Karpas-422 (cell line): ENCODE results near the gene ZNF92. TPM values are rescaled to one million over a fixed set of nuclear protein-coding genes. Genes with fewer than 3 reads are reported as not detected.

ENCODE experiments used
- DNase-seq: peaks from one replicate; pipeline ENCODE4 v3.0.0-alpha.2; 2015
- H2AFZ ChIP-seq: fragments of 200-600 bp; sonication (generic); 2 replicates; pipeline ENCODE4 v1.6.1; 2014; ENCODE audit warnings: antibody characterized with exemption, low read length, mixed read lengths
- H3K27ac ChIP-seq: fragments of 200-600 bp; sonication (generic); 2 replicates; pipeline ENCODE4 v1.5.1; 2014; ENCODE audit warnings: mild to moderate bottlenecking, low read length, moderate library complexity
- H3K27me3 ChIP-seq: fragments of 200-600 bp; sonication (generic); 2 replicates; pipeline ENCODE4 v1.6.1; 2014; ENCODE audit warnings: low read length, mixed read lengths
- H3K36me3 ChIP-seq: fragments of 200-600 bp; sonication (generic); 2 replicates; pipeline ENCODE4 v1.6.1; 2014; ENCODE audit warnings: low read length, mixed read lengths; ENCODE audit not compliant: insufficient read depth
- H3K4me1 ChIP-seq: fragments of 200-600 bp; sonication (generic); 2 replicates; pipeline ENCODE4 v1.6.1; 2014; ENCODE audit warnings: mild to moderate bottlenecking, low read length, mixed read lengths
- H3K4me2 ChIP-seq: fragments of 200-600 bp; sonication (generic); 2 replicates; pipeline ENCODE4 v1.6.1; 2014; ENCODE audit warnings: low read length, low read depth, mild to moderate bottlenecking; ENCODE audit not compliant: poor library complexity, severe bottlenecking
- H3K4me3 ChIP-seq: fragments of 200-600 bp; sonication (generic); 2 replicates; pipeline ENCODE4 v1.5.1; 2014; ENCODE audit warnings: mild to moderate bottlenecking, antibody characterized with exemption, low read length, mixed read lengths
- H3K79me2 ChIP-seq: fragments of 200-600 bp; sonication (generic); 2 replicates; pipeline ENCODE4 v1.6.1; 2014; ENCODE audit warnings: mild to moderate bottlenecking, low read length, mixed read lengths
- H3K9ac ChIP-seq: fragments of 200-600 bp; sonication (generic); 2 replicates; pipeline ENCODE4 v1.6.0; 2014; ENCODE audit warnings: low read length
- H3K9me2 ChIP-seq: fragments of 200-600 bp; sonication (generic), shearing (Covaris generic); replicated peaks from 2 replicates; pipeline ENCODE4 v1.6.0; 2014; ENCODE audit warnings: mild to moderate bottlenecking, low read length, moderate library complexity; ENCODE audit not compliant: insufficient read depth
- H3K9me3 ChIP-seq: fragments of 300-700, 200-600 bp; sonication (generic); 2 replicates; pipeline ENCODE4 v1.6.1; 2014; ENCODE audit warnings: low read length, mixed read lengths
- H4K20me1 ChIP-seq: fragments of 200-600 bp; sonication (generic); 2 replicates; pipeline ENCODE4 v1.6.1; 2014; ENCODE audit warnings: mild to moderate bottlenecking, antibody characterized with exemption, low read length, low read depth; ENCODE audit not compliant: insufficient read depth
- total RNA-seq: library from RNA; depleted of rRNA; stranded (reverse); fragments of >200 nt; shearing (Covaris generic); gene quantifications from 2 replicates; pipeline ENCODE4 v1.2.3, GENCODE V29; 2014; ENCODE audit warnings: low replicate concordance

ZNF92 gene
- total RNA-seq, 1 experiment from 2014 or later, result 38.2 TPM

DNA sequence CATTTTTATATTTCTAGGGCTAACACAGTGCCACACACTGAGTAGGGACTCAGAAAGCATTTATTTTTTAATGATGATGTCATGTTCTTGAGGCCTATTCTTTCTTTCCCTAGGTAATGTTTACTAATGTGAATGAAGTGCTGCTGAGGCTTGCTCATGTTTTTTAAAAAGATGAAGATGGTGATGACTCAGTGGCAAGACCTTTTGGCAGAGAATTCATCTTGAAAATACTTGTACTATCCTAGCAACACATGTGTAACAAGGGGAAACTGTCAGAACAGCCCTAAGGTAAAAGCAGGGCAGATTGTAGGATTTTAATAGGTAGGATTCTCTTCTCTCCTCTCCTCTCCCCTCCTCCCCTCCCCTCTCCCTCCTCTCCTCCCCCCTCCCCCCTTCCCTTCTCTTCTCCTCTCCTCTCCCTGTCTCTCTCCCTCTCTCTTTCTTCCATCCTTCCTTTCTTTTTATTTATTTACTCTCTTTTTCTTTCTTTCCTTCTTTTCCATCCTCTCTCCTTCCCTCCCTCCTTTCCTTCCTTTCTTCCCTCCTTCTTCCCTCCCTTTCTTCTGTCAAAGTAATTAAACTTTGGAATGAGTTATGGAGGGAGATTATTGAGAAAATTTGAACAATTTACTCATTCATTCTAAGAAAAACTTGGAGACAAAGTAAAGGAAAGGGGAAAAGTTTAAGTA is 75.3 kb downstream of the ZNF92 start:
- Histone ChIP-seq H3K4me2 (no peak overlapping the region), H3K9me2 (no peaks in the 10 kb centered on the region)
- no peak for DNase-seq

DNA sequence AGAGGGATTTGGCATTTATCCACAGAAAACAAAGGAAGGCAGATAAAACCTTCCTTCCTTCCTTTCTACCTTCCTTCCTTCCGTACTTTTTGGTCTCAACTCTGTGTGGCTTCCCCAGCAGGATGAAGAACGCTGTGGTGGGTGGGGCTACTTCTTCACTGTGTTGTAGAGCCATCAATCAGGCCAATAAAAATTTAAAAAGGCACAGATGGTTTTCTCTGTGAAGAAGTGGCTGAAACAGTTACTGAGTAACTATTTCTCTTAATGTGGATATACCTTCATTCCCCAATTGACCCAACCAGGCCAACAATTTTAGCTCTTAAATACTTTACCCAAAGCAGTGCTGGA is 75.8 kb downstream of the ZNF92 start:
- no peaks in the 10 kb centered on the region for H3K9me3 ChIP-seq
- H3K9ac ChIP-seq, result no peak overlapping the region
- H3K27me3 ChIP-seq, result no peaks in the 10 kb centered on the region; the same call in 1 of the 2 replicates
- H2AFZ ChIP-seq, result no peak overlapping the region
- no peaks in the 10 kb centered on the region for H3K79me2 ChIP-seq
- H3K4me1 ChIP-seq, result no peaks in the 10 kb centered on the region
- H4K20me1 ChIP-seq, result no peaks in the 10 kb centered on the region
- no peaks in the 10 kb centered on the region for H3K36me3 ChIP-seq
- H3K4me2 ChIP-seq, result no peak overlapping the region
- DNase-seq, result no peak
- H3K27ac ChIP-seq, result no peak overlapping the region
- no peak overlapping the region for H3K4me3 ChIP-seq
- H3K9me2 ChIP-seq, result no peaks in the 10 kb centered on the region

More for the DNA sequence above, 75.3 kb downstream of the ZNF92 start:
- no peaks in the 10 kb centered on the region for H3K4me1 ChIP-seq
- H3K4me3 ChIP-seq, result no peak overlapping the region
- H4K20me1 ChIP-seq, result no peaks in the 10 kb centered on the region
- H3K9ac ChIP-seq, result no peak overlapping the region
- no peaks in the 10 kb centered on the region for H3K79me2 ChIP-seq
- H3K27ac ChIP-seq, result no peak overlapping the region
- H3K27me3 ChIP-seq, result no peaks in the 10 kb centered on the region; the same call in 1 of the 2 replicates
- no peaks in the 10 kb centered on the region for H3K9me3 ChIP-seq
- no peaks in the 10 kb centered on the region for H3K36me3 ChIP-seq
- no peak overlapping the region for H2AFZ ChIP-seq
